Measurements from ENCODE around the gene POU5F1.
"Not testable (repeated sequence)": the region's sequence is repeated elsewhere in the genome, so short reads cannot be mapped to it uniquely, and the experiment has no call there.

Gene POU5F1

GRCh38 chr6:31190488-31190887 is 20.0 kb upstream of the POU5F1 start:
- DNase-seq (ENCODE audit: low read depth) = no peak

GRCh38 chr6:31189223-31189622 is 18.7 kb upstream of the POU5F1 start:
- DNase-seq (ENCODE audit: low read depth) = not testable (repeated sequence)

- no peak for DNase-seq (ENCODE audit: low read depth)
These were observed 17.3 kb upstream of the POU5F1 start for GRCh38 chr6:31187780-31188194.

GRCh38 chr6:31186052-31186734 is 15.7 kb upstream of the POU5F1 start:
- DNase-seq (ENCODE audit: low read depth) = no peak

- not testable (repeated sequence) for DNase-seq (ENCODE audit: low read depth)
These were observed 15.2 kb upstream of the POU5F1 start for GRCh38 chr6:31185695-31186051.

GRCh38 chr6:31183859-31184258 is 13.4 kb upstream of the POU5F1 start:
- not testable (repeated sequence) for DNase-seq (ENCODE audit: low read depth)

- not testable (repeated sequence) for DNase-seq (ENCODE audit: low read depth)
These were observed 12.8 kb upstream of the POU5F1 start for GRCh38 chr6:31183287-31183686.

GRCh38 chr6:31180500-31180899 is 10.0 kb upstream of the POU5F1 start:
- peak; percentile 87 for DNase-seq (ENCODE audit: low read depth)

- DNase-seq (ENCODE audit: low read depth) = no peak
These were observed 9.4 kb upstream of the POU5F1 start for GRCh38 chr6:31179896-31180295.

- no peak for DNase-seq (ENCODE audit: low read depth)
These were observed 8.5 kb upstream of the POU5F1 start for GRCh38 chr6:31179042-31179386.

GRCh38 chr6:31178143-31179041 is 7.9 kb upstream of the POU5F1 start:
- DNase-seq (ENCODE audit: low read depth) = peak; percentile 58

GRCh38 chr6:31175971-31176370 is 5.5 kb upstream of the POU5F1 start:
- peak; percentile 92 for DNase-seq (ENCODE audit: low read depth)

- no peak for DNase-seq (ENCODE audit: low read depth)
These were observed 3.9 kb upstream of the POU5F1 start for GRCh38 chr6:31174378-31174777.

- DNase-seq (ENCODE audit: low read depth) = peak; percentile 10
These were observed 2.9 kb upstream of the POU5F1 start for GRCh38 chr6:31173406-31173805.

GRCh38 chr6:31172973-31173384 is 2.5 kb upstream of the POU5F1 start:
- no peak for DNase-seq (ENCODE audit: low read depth)

- DNase-seq (ENCODE audit: low read depth) = no peak
These were observed 1.7 kb upstream of the POU5F1 start for GRCh38 chr6:31171931-31172905.

- DNase-seq (ENCODE audit: low read depth) = no peak
These were observed 647 bp upstream of the POU5F1 start for GRCh38 chr6:31170987-31171671.

- not testable (repeated sequence) for DNase-seq (ENCODE audit: low read depth)
These were observed 453 bp downstream of the POU5F1 start for GRCh38 chr6:31169858-31170599.

GRCh38 chr6:31169123-31169857 is 1.2 kb downstream of the POU5F1 start:
- DNase-seq (ENCODE audit: low read depth) = peak; percentile 11

GRCh38 chr6:31168606-31169005 is 1.9 kb downstream of the POU5F1 start:
- DNase-seq (ENCODE audit: low read depth) = no peak

All from EH (cell line).